ENCODE measurements around the gene FCER2.

The FCER2 gene

GRCh38 chr19:7676854-7677253, 25.1 kb downstream of the FCER2 start, which contains the start of gene MCEMP1:
MCEMP1 (plus strand) TSS chr19:7677090; CDS start chr19:7677121, 31 bp downstream.
- DNase-seq (ENCODE audit: low spot score), result no peak

GRCh38 chr19:7676376-7676775, 25.6 kb downstream of the FCER2 start:
- DNase-seq (ENCODE audit: low spot score), result no peak

GRCh38 chr19:7674010-7675005, 27.6 kb downstream of the FCER2 start:
- peak; percentile 33 for DNase-seq (ENCODE audit: low spot score)

GRCh38 chr19:7672522-7672921, 29.4 kb downstream of the FCER2 start:
- no peak for DNase-seq (ENCODE audit: low spot score)

- DNase-seq (ENCODE audit: low spot score), result no peak
Measured at GRCh38 chr19:7670790-7671189, 31.1 kb downstream of the FCER2 start.

DNA sequence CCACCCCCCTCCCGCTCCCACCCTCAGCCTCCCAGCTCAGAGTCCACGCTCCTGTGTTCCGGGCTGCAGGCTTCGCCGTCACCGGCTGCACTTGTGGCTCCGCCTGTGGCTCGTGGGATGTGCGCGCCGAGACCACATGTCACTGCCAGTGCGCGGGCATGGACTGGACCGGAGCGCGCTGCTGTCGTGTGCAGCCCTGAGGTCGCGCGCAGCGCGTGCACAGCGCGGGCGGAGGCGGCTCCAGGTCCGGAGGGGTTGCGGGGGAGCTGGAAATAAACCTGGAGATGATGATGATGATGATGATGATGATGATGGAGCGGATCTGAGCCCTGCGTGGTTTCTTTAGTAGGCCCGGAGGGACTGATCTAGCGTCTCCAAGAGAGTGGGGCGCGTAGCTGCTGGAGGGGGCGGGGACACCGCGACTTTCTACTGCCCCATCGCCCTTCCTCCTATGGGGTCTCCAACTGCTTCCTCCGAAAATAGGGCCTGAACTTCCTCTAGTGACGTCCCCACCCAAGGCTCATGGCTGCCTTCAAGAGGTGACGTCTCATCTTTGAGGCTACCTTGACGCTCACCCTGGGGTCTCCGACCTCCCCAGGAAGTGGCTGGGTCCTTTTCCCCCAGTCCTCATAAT, 31.7 kb downstream of the FCER2 start:
- DNase-seq (ENCODE audit: low spot score), result no peak

- DNase-seq (ENCODE audit: low spot score), result no peak
Measured at GRCh38 chr19:7669641-7670040, 32.3 kb downstream of the FCER2 start.

DNA sequence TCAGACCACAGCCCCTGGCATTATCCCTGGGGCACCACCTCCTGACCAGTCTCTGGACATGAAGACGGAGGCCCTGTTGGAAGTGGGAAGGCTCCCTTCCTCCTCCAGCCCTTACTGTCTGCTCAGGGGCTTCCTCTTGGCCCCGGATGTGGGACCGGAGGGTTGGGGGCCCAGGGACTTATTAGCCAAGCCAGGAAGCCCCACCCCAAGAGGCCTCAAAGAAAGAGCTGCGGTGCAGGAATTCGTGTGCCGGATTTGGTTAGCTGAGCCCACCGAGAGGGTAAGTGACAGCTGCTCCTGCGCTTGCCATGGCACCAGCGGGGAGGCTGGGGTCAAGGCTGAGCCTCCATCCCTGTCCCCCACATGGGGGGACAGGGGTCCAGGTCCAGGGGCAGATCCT, 33.1 kb downstream of the FCER2 start, which contains the start of gene RETN:
TSS of gene RETN (plus strand) at position 208 of the 400 bp plus-strand sequence. CDS start 278 bp downstream, outside the sequence.
- no peak for DNase-seq (ENCODE audit: low spot score)

GRCh38 chr19:7665076-7665475, 36.9 kb downstream of the FCER2 start:
- no peak for DNase-seq (ENCODE audit: low spot score)

GRCh38 chr19:7663706-7664105, 38.2 kb downstream of the FCER2 start:
- DNase-seq (ENCODE audit: low spot score), result no peak

- DNase-seq (ENCODE audit: low spot score), result no peak
Measured at GRCh38 chr19:7662657-7663056, 39.3 kb downstream of the FCER2 start.

GRCh38 chr19:7661744-7662538, 40.0 kb downstream of the FCER2 start:
- no peak for DNase-seq (ENCODE audit: low spot score)

DNA sequence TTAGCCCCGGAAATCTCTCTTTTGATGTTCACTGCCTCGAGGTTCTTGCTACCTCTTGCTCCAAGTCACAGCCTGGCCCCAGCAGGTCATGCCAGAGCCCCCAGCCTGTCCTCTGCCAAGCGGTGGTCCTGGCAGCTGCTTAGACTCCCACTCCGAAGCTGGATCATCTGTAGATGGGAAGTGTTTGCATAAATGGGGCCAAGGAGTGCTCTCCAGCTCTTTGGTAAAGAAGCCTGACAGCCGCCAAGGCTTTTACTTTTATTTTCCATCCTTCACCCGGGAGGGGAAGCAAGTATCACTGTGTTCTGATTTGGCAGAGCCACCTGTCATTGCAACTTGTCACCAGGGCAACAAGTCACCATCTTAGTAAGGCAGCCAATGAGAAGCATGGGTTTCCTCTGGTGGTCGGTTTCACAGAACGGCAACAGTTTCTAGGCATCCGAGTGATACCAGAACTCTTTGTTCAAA, 43.7 kb downstream of the FCER2 start:
- DNase-seq (ENCODE audit: low spot score), result peak; percentile 66

- no peak for DNase-seq (ENCODE audit: low spot score)
Measured at GRCh38 chr19:7657131-7657751, 44.7 kb downstream of the FCER2 start.

- DNase-seq (ENCODE audit: low spot score), result no peak
Measured at GRCh38 chr19:7655581-7655980, 46.4 kb downstream of the FCER2 start.

DNA sequence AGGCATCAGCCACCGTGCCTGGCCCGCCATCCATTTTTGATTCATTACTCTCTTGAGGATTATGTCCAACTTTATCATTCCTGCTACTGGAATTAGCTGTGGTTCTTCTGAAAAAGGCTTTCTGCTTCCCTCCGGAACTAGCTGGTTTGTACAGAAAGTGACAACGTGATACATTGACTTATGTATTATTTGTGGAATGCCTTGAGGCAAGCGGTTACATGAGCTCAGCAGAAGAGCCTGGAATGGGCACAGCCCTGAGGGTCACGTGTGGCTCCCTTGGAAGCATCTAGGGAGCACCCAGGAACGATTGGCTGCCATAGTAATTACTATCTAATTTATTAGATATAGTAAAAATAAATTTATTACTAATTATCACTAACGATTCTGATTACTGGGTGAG, 47.5 kb downstream of the FCER2 start:
- DNase-seq (ENCODE audit: low spot score), result no peak

DNA sequence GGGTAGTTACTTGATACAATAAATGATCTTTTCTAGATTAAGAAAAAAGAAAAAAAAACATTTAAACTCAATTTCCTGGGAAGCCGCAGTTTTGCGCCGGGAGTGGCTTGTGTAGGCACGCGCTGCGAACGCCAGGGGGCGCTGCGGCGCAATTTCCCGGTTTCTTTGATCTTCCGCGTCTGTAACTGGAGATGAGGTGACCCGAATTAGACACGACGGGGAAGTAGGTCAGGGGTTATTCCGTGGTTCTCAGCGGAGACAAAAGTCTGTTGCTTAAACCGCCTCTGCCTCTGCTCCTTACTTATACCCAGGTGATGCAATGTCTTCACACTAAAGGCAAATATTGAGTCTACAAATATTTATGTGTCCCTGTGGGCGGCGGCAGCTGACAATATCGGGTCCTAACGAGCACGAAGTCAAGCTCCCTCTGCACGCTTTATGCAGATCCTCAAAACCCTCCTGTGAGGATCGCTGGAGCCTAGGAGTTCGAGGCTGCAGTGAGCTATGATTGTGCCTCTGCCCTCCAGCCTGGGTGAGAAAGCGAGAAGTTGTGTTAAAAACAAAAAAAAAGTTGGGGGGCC, 49.8 kb downstream of the FCER2 start:
- DNase-seq (ENCODE audit: low spot score), result peak; percentile 82

GRCh38 chr19:7650148-7650547, 51.8 kb downstream of the FCER2 start:
- DNase-seq (ENCODE audit: low spot score), result no peak

DNA sequence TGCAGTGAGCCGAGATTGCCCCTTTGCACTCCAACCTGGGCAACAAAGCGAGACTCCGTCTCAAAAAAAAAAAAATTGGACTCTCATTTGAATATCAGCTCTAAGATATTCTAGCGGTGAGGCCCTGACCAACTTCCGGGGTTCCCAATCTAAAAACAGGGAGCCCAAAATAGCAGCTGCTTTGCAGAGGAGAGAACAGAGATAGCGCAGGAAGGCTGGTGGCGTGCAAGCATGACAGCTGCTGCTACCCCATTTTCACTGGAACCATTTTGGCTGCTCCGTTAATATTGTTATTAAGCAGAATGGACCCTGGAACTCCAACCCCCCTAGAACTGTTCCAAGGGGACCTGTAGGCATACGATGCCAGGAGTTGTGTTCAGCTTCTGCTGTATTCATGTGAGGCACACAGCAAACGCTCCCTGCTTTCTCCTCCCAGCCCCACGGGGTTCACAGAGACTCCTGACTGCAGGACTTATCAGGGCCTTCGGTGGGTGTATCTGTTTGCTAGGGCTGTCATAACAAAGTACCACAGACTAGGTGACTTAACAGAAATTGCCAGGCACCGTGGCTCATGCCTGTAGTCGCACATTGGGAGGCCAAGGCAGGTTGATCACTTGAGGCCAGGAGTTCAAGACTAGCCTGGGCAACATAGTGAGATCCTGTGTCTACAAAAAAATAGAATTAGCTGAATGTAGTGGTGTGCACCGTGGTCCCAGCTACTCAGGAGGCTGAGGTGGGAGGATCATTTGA, 53.5 kb downstream of the FCER2 start:
- DNase-seq (ENCODE audit: low spot score), result no peak

GRCh38 chr19:7647156-7647555, 54.8 kb downstream of the FCER2 start:
- no peak for DNase-seq (ENCODE audit: low spot score)

DNA sequence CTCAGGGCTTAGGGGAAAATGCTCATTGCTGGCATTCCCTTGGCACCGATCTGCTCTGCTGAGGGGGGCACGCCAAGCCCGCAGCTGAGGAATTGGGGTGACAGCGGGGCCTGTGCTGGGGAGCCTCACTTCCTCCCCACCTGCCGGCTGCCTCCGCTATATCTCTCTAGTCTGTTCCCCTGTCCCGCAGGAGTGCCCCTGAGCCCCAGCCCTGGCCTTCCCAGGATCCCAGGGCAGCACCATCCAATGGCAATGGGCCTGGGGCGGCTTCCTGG, 55.6 kb downstream of the FCER2 start:
- no peak for DNase-seq (ENCODE audit: low spot score)

Data from activated CD4-positive, alpha-beta T cell treated with anti-CD3 and anti-CD28 coated beads, Interleukin-2, Interleukin-4, amounts not matched to agents 100 ng/mL and 50 ng/mL, durations not matched to agents 16 hours and 8 hours (primary cell).